ENCODE measurements around the gene GPR107. TPM values are rescaled to one million over a fixed set of nuclear protein-coding genes. Genes with fewer than 3 reads are reported as not detected.

Gene GPR107
- total RNA-seq, 1 experiment from 2014 or later = 33.2 TPM

DNA sequence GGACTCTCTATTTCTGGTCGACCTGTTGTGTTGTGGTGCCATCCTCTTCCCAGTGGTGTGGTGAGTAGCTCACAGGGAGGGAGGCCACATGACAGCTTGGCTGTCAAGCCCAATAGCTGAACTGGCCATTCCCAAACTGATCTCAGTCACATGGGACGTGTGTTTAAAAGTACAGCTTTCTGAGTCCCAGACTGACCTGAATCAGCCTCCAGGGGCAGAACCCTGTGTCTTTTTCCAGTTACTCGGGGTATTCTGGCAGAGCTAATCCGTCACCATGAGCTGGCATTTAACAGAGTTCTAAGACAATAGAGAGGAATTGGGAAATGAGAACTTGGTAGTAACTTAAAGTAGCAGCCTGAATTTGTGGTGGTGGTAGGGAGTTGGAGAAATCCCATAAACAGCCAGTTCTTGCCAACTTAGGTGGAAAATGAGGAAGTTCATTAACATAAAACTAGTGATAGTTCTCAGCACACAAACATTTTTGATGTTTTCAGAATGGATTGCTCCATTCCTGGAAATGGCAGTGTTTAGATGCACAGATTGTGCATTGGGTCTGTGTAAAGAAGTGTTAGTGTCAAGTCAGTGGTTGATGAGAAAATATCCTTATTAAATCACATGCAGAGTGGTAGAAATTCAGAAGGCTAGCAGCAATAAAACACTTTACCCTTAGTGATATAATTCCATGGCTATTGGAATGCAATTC is 50.9 kb downstream of the GPR107 start (continued):
- TF ChIP-seq, protein P1, sequence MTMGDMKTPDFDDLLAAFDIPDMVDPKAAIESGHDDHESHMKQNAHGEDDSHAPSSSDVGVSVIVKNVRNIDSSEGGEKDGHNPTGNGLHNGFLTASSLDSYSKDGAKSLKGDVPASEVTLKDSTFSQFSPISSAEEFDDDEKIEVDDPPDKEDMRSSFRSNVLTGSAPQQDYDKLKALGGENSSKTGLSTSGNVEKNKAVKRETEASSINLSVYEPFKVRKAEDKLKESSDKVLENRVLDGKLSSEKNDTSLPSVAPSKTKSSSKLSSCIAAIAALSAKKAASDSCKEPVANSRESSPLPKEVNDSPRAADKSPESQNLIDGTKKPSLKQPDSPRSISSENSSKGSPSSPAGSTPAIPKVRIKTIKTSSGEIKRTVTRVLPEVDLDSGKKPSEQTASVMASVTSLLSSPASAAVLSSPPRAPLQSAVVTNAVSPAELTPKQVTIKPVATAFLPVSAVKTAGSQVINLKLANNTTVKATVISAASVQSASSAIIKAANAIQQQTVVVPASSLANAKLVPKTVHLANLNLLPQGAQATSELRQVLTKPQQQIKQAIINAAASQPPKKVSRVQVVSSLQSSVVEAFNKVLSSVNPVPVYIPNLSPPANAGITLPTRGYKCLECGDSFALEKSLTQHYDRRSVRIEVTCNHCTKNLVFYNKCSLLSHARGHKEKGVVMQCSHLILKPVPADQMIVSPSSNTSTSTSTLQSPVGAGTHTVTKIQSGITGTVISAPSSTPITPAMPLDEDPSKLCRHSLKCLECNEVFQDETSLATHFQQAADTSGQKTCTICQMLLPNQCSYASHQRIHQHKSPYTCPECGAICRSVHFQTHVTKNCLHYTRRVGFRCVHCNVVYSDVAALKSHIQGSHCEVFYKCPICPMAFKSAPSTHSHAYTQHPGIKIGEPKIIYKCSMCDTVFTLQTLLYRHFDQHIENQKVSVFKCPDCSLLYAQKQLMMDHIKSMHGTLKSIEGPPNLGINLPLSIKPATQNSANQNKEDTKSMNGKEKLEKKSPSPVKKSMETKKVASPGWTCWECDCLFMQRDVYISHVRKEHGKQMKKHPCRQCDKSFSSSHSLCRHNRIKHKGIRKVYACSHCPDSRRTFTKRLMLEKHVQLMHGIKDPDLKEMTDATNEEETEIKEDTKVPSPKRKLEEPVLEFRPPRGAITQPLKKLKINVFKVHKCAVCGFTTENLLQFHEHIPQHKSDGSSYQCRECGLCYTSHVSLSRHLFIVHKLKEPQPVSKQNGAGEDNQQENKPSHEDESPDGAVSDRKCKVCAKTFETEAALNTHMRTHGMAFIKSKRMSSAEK (CRISPR knock-in tag; IDR thresholded peaks at IDR 0.05; ENCODE audit: borderline replicate concordance) = no peak
- no peak for TF ChIP-seq KAT7 (CRISPR knock-in tag; IDR thresholded peaks at IDR 0.05; ENCODE audit: borderline replicate concordance)
- TF ChIP-seq, protein P2, sequence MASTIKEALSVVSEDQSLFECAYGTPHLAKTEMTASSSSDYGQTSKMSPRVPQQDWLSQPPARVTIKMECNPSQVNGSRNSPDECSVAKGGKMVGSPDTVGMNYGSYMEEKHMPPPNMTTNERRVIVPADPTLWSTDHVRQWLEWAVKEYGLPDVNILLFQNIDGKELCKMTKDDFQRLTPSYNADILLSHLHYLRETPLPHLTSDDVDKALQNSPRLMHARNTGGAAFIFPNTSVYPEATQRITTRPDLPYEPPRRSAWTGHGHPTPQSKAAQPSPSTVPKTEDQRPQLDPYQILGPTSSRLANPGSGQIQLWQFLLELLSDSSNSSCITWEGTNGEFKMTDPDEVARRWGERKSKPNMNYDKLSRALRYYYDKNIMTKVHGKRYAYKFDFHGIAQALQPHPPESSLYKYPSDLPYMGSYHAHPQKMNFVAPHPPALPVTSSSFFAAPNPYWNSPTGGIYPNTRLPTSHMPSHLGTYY (CRISPR knock-in tag; IDR thresholded peaks at IDR 0.05) = no peak
- TF ChIP-seq, protein P3, sequence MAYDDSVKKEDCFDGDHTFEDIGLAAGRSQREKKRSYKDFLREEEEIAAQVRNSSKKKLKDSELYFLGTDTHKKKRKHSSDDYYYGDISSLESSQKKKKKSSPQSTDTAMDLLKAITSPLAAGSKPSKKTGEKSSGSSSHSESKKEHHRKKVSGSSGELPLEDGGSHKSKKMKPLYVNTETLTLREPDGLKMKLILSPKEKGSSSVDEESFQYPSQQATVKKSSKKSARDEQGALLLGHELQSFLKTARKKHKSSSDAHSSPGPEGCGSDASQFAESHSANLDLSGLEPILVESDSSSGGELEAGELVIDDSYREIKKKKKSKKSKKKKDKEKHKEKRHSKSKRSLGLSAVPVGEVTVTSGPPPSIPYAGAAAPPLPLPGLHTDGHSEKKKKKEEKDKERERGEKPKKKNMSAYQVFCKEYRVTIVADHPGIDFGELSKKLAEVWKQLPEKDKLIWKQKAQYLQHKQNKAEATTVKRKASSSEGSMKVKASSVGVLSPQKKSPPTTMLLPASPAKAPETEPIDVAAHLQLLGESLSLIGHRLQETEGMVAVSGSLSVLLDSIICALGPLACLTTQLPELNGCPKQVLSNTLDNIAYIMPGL (CRISPR knock-in tag; IDR thresholded peaks at IDR 0.05) = no peak

DNA sequence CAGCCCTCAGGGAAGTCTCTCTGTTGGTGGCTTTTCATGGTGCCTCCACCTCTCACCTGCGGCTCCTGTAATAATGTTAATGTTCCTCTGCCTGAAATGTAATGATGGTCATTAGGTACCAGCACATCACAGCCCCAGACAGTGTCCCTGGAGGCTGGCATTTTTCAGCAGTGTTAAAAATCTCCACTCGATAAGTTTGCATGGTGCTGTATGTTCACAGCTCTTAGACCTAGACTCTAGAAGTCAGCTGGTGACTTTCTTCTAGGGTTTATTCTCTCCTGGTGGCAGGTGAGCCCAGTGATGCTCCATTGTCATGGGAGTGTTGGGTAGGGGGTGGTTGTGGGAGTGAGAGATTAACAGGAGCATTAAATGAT is 53.1 kb downstream of the GPR107 start:
- Mint-ChIP-seq H3K9me3 (no peaks in the 10 kb centered on the region), H3K4me3 (no peak overlapping the region), H3K4me1 (peaks cover 7% of the 10 kb centered on the region), H3K36me3 (peaks cover 33% of the 10 kb centered on the region), H3K27ac (no peak overlapping the region; the same call in 1 of the 2 replicates), H3K27me3 (ENCODE audit: low read depth) (no peaks in the 10 kb centered on the region)
- no peak for DNase-seq (ENCODE audit: low spot score)
- CTCF ChIA-PET = interaction anchor here (0.6 to 4.3 kb wide), 7 partner anchors 10 to 221 kb away, joined by 3 to 20 read pairs (median 3); no protein-coding TSS in a partner anchor
- POLR2A ChIA-PET = no interaction called here
- TF ChIP-seq SOX15 (CRISPR knock-in tag; IDR thresholded peaks at IDR 0.05) = no peak
- no peak for TF ChIP-seq RORB (CRISPR knock-in tag; IDR thresholded peaks at IDR 0.05)
- TF ChIP-seq, protein P4, sequence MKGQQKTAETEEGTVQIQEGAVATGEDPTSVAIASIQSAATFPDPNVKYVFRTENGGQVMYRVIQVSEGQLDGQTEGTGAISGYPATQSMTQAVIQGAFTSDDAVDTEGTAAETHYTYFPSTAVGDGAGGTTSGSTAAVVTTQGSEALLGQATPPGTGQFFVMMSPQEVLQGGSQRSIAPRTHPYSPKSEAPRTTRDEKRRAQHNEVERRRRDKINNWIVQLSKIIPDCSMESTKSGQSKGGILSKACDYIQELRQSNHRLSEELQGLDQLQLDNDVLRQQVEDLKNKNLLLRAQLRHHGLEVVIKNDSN (CRISPR knock-in tag; IDR thresholded peaks at IDR 0.05) = no peak
- TF ChIP-seq ZNF317 (CRISPR knock-in tag; IDR thresholded peaks at IDR 0.05; ENCODE audit: borderline replicate concordance, low read depth) = no peak
- no peak for TF ChIP-seq PRRX2 (CRISPR knock-in tag; IDR thresholded peaks at IDR 0.05)
- no peak for TF ChIP-seq CREB1 (CRISPR knock-in tag; IDR thresholded peaks at IDR 0.05)
- TF ChIP-seq, protein P5, sequence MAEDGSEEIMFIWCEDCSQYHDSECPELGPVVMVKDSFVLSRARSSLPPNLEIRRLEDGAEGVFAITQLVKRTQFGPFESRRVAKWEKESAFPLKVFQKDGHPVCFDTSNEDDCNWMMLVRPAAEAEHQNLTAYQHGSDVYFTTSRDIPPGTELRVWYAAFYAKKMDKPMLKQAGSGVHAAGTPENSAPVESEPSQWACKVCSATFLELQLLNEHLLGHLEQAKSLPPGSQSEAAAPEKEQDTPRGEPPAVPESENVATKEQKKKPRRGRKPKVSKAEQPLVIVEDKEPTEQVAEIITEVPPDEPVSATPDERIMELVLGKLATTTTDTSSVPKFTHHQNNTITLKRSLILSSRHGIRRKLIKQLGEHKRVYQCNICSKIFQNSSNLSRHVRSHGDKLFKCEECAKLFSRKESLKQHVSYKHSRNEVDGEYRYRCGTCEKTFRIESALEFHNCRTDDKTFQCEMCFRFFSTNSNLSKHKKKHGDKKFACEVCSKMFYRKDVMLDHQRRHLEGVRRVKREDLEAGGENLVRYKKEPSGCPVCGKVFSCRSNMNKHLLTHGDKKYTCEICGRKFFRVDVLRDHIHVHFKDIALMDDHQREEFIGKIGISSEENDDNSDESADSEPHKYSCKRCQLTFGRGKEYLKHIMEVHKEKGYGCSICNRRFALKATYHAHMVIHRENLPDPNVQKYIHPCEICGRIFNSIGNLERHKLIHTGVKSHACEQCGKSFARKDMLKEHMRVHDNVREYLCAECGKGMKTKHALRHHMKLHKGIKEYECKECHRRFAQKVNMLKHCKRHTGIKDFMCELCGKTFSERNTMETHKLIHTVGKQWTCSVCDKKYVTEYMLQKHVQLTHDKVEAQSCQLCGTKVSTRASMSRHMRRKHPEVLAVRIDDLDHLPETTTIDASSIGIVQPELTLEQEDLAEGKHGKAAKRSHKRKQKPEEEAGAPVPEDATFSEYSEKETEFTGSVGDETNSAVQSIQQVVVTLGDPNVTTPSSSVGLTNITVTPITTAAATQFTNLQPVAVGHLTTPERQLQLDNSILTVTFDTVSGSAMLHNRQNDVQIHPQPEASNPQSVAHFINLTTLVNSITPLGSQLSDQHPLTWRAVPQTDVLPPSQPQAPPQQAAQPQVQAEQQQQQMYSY (CRISPR knock-in tag; IDR thresholded peaks at IDR 0.05) = no peak
- TF ChIP-seq, protein P3 (CRISPR knock-in tag; IDR thresholded peaks at IDR 0.05) = no peak
- TF ChIP-seq, protein P6, sequence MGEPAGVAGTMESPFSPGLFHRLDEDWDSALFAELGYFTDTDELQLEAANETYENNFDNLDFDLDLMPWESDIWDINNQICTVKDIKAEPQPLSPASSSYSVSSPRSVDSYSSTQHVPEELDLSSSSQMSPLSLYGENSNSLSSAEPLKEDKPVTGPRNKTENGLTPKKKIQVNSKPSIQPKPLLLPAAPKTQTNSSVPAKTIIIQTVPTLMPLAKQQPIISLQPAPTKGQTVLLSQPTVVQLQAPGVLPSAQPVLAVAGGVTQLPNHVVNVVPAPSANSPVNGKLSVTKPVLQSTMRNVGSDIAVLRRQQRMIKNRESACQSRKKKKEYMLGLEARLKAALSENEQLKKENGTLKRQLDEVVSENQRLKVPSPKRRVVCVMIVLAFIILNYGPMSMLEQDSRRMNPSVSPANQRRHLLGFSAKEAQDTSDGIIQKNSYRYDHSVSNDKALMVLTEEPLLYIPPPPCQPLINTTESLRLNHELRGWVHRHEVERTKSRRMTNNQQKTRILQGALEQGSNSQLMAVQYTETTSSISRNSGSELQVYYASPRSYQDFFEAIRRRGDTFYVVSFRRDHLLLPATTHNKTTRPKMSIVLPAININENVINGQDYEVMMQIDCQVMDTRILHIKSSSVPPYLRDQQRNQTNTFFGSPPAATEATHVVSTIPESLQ (CRISPR knock-in tag; IDR thresholded peaks at IDR 0.05) = no peak
- no peak; the same call in 1 of the 2 replicates for ATAC-seq

Data from WTC11 (cell line).